ENCODE data around the gene CEP20. TPM values are rescaled to one million over a fixed set of nuclear protein-coding genes. Genes with fewer than 3 reads are reported as not detected.
"Not testable (repeated sequence)": the region's sequence is repeated elsewhere in the genome, so short reads cannot be mapped to it uniquely, and the experiment has no call there.

Gene CEP20
- total RNA-seq, 1 donor from 2014 or later, result 38.2 TPM

DNA sequence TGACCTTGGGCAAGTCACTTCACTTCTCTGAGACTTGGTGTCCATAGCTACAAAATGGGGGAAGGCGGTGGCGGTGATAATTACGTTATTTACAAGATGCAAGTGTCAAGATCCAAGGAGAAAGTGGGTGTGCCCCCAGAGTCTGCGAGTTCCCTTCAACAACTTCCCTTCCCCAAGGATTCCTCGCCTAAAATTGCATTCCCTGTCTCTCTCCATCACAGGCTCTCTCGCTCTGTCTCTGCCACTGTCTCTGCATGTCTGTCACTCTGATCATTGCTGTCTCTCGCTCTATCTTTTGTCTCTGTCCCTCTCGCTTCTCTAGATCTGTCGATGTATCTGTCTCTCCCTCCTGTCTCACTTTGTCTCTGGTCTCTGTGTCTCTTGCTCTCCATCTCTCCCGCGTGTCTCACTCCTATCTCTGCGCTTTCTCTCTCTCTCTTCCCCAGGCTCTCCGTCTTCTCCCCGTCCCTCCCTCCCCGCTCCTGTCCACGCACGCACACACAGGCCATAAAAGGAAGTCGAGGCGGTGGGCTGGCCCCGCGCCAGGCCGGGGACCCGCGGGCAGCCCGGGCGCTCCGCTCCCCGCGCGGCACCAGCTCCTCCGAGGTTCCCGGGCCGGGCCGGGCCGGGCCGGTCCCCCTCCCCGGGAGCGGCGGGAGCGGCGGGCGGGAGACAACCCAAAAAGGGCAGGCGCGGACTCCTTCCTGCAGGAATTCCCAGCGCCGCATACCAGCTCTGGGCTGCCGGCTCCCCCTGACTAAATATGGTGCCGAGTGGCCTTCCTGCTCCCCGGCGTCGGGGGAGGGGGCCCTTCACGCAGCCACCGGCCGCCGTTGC, 30.5 kb downstream of the CEP20 start:
- no peak for DNase-seq

DNA sequence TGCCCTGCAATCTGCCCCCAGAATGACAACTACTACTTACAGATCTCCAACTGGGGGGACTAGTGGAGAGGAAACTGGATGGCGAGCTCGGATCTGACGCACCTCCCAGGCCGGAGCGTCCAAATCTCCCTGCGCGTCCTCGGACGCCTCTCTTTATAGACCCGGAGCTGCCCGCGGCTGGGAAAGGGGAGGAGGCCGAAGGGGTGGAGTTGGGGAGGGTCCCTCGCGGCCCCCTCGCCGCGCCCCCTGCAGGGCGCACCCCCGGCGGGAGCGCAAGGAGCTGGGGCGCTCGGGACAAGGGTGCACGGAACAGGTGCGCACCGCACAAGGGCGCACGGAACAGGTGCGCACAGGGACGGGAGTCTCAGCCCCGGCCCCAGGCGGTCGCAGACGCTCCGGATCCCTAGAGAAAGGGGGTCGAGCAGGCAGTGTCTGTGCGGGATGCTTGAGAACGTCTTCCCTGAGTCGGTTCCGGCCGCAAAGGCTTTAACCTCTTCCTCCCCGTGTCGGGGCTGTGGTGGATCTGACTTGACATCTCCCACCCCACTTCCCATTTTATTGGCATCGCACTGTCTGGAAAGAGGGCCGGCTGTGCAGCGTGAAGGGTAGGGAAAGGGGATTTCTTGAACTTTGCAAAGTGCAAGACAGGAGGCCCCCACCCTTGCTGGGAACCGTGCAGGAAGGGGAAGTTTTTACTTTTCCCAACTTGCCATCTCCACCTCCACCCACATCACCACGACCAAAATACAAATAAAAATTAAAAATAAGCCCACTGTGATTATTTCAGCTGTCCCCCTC, 31.3 kb downstream of the CEP20 start, which contains the start of gene MYH11:
Gene MYH11, minus strand, starts transcription at position 128 of the 798 bp plus-strand sequence. CDS start 18,776 bp downstream, outside the sequence.
- no peak for DNase-seq

DNA sequence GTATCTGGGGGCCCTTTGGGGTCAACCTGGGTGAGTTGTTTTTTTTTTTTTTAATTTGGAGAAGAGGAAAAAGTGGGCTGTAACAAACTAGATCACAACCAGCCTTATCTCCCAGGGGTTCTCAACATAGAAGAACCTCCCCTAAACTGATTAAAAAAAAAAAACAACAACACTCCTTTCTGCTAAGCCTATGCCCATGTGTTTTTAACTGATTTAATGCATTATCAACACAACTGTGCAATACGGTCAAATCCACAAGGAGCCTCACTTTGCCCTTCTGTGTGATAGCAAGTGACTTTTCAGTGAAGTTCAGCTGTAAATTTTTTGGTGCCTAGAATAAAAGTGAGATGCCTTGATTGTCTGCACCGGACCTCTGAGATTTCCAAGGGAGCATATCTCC, 32.2 kb downstream of the CEP20 start:
- no peak for DNase-seq

DNA sequence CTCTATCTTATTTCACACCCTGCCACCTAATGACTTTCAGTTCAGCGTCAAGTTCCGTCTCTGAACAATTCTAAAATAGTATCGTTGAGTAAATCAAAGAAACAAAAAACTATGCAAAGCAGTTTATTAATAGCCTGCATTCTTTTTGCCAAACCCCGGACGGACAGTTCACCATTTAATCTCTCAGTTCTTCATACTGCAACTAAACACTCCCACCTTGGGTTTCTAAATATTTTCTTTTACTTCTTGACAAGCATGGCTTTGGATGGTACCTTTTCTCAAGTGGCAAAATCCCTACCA, 32.7 kb downstream of the CEP20 start:
- DNase-seq, result no peak

DNA sequence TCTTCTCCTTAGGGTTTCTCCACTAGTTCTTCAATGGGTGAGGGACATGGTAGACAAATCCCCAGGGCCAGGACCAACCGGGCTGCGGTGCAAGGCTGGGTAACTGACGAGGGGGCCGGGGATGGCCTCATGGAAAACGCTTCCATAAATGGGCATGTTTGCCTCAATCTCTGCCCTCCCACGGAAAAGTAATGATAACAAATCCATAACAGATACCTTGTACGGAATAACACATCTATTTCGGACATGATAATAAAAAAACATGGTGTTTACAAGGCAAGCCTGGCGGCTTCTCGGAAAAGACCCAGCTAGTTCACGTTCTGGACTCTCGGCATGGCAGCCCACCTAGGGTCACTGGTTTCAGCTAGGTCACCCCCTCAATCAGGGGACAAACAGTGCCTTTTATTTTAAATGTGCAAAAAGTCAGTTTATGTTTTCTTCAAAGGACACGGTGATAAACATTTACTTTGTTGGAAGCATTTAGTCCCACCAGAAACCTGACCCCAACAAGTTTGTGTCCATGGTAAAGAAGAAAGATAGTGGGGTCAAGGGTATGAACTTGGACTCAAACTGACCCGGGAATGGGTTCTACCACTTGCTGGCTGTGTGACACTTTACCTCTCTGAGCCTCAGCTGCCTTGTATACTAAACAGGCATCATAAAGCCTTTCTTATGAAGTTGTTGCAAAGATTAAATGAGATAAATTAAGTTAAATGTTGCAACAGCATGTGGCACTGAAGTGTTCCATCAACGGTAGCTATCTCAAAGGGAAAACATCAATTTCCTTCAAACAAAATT, 33.3 kb downstream of the CEP20 start:
- DNase-seq, result no peak

DNA sequence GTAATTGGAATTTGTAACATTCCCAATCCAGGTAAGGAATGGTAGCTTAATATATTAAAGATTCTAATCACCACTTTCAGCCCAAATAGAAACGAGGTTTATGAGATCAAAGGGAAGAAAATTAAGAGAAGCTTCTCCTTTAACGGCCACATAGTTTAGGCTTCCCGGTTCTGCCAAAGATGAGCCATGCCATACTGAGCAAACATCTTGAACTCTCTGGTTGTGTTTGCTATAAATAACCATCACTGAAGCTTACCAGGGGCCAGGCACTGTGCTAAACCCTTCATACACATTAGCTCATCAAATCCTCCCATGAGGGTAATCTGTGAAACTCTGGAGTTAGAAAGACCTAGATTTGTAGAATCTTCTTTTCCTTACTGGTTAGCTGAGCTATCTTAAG, 34.3 kb downstream of the CEP20 start:
- DNase-seq, result no peak

DNA sequence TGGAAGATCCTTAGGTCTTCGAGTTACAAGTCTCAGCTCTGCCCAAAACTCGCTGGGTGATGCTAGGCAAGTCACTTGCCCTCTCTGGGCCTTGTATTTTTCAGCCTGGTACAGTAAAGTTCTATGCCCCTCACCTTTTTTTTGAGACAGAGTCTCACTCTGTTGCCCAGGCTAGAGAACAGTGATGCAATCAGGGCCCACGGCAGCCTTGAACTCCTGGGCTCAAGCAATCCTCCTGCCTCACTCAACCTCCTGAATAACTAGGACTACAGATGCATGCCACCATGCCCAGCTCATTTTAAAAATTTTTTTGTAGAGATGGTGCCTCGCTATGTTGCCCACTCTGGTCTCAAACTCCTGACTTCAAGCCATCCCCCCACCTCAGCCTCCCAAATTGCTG, 35.4 kb downstream of the CEP20 start:
- no peak for DNase-seq

DNA sequence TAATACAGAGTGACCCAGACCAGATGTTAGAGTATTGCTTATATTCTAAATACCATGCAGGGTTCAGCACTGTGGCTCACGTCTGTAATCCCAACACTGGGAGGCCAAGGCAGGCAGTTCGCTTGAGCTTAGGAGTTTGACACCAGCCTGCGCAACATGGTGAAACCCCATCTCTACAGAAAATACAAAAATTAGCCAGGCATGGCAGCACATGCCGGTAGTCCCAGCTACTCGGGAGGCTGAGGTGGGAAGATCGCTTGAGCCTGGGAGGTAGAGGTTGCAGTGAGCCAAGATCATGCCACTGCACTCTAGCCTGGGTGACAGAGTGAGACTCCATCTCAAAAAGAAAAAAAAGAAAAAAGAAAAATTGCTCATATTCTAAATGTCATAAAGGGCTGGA, 37.8 kb downstream of the CEP20 start:
- DNase-seq, result not testable (repeated sequence)

DNA sequence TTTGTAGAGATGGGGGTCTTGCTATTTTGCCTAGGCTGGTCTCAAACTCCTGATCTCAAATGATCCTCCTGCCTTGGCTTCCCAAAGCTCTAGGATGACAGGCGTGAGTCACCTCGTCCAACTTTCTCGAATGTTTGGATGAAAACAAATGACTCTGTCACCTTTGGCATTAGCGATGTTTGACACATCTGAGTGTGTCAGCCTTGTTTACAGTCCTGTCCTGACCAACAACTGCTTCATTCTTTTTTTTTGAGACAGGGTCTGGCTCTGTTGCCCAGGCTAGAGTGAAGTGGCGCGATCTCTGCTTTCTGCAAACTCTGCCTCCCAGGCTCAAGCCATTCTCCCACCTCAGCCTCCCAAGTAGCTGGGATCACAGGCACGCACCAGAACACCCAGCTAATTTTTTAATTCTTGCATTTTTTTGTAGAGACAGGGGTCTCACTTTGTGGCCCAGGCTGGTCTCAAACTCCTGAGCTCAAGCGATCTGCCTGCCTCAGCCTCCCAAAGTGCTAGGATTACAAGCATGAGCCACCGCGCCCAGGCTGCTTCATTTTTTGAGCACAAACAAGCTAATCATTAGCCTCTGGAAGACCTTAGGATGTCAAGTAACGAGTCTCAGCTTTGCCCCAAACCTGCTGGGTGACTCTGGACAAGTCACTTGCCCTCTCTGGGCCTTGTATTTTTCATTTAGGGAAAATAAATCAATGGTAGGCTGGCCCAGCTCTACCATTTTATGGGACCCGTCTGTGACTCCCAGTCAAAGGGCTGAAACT, 39.0 kb downstream of the CEP20 start:
- DNase-seq, result no peak

DNA sequence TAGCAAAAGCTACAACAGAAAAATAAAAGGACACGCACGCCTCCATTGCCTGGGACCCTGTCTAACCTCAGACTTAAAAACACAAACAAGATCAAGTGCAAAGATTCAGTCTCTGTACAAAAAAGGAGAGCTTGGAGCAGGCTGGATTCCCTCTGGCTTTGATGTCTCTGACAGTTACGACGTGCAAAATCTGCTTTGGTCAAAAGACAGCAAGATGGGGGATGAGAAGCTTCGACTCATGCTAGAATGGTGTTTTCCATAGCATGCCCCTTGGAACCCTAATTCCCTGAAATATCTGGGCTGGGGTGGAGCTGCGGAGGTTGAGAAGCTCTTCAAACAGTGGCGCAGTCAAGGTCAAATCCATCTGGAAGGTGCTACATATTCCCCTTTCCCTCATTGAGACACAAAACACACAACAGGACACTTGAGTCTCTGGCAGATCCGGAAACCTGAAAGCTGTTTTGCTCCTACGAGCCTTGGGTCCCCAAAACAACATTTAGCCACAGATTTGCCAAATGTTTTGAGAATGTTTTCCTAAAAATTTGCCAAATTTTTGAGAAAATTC, 40.7 kb downstream of the CEP20 start:
- no peak for DNase-seq

DNA sequence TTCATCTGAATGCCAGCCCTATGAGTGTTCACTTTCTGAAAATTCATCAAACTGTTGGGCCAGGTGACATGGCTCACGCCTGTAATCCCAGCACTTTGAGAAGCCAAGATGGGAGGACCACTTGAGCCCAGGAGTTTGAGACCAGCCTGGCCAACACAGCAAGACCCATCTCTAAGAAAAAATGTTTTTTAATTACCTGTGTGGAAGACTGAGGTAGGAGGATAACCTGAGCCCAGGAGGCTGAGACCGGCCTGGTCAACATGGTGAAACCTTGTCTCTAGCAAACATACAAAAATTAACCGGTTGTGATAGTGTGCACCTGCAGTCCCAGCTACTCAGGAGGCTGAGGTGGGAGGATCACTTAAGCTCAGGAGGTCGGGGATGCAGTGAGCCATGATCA, 41.9 kb downstream of the CEP20 start:
- no peak for DNase-seq

DNA sequence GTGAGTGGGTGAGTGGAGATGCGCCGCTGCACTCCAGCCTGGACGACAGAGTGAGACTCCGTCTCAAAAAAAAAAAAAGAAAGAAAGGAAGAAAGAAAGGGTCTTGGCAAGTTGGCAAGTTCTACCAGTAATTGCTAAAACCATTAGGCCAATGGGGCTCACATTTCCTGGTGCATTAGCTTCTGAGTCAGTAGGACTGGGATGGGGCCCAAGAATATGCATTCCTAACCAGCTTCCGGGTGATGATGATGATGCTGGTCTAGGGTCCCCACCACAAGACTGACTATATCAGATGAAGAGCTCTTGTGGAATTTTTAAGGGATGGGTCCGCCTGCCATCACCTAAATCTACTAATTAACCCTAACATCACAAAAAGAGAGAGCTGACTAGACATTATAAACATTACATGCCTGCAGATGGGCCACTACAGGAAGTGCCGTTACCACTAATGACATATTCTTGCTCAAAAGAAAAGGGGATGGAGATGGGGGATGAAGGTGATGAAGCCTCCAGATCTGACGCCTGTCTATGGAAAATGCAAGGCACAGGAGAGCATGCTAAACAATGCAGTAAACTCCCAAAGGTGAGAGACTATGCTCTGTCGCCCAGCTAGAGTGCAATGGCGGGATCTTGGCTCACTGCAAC, 44.6 kb downstream of the CEP20 start:
- no peak for DNase-seq

DNA sequence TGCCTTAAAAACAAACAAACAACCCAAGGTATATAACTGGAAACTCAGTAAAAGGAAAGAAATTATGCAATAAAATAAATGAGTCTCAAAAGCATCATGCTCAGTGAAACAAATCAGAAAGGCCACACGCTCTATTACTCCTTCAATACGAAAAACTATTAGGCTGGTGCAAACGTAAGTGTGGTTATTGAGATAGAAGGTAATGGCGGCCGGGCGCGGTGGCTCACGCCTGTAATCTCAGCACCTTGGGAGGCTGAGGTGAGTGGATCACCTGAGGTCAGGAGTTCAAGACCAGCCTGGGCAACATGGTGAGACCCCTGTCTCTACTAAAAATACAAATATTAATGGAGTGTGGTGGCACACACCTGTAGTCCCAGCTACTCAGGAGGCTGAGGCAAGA, 49.2 kb downstream of the CEP20 start:
- DNase-seq, result not testable (repeated sequence)

DNA sequence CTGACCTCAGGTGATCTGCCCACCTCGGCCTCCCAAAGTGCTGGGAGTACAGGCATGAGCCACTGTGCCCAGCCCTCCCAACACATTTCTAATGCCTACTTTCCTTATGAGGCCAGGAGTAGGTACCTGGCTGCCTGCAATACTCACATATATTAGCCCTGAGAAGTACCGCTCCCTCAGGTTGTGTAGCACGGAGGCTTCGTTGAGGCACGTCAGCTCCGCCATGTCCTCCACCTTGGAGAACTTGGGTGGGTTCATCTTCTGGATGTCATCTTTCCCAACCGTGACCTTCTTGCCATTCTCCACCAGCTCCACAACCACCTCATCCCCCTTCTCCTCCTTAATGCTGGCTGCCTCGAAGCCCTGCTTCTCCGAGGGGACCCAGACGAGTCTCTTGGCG, 50.6 kb downstream of the CEP20 start:
- no peak for DNase-seq

DNA sequence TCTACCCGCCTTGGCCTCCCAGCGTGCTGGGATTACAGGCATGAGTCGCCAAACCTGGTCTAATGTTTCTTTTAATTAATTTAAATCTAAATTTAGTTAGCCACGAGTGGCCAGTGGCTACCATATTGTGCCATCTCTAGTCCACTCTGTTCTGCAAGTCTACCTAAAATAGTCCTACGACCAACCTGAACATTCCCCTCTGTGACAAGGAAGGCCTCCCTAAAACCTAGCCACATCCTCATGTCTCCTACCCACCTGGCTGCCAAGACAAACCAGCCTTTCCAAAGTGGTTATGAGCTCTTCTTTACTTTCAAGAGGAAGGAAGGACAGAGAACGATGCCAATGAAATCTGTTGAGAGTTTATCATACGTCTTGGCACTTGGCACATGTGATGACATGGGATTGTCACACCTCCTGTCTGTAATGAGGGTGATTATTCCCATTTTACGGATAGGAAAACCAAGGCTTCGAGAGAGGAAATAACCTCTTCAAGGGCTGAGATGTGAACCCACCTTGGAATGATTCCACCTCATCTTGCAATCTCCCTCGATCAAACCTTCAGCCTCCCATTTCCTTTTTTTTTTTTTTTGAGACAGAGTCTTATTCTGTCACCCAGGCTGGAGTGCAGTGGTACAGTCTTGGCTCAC, 51.3 kb downstream of the CEP20 start:
- DNase-seq, result no peak

DNA sequence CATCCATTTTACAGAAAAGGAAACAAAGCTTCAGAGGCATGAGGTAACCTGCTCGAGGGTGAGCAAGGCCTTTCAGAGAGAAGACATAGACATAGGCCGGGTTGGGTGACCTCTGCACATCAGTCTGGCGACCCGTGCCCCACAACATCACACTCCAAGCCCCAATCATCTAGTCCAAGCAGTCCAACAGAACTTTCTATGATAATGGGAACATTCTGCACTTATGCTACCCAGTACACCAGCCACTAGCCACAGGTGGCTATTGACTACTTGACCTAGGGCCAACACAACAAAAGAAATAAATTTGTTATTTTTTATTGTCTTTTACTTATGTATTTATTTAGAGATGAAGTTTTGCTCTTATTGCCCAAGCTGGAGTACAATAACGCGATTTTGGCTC, 52.3 kb downstream of the CEP20 start:
- no peak for DNase-seq

DNA sequence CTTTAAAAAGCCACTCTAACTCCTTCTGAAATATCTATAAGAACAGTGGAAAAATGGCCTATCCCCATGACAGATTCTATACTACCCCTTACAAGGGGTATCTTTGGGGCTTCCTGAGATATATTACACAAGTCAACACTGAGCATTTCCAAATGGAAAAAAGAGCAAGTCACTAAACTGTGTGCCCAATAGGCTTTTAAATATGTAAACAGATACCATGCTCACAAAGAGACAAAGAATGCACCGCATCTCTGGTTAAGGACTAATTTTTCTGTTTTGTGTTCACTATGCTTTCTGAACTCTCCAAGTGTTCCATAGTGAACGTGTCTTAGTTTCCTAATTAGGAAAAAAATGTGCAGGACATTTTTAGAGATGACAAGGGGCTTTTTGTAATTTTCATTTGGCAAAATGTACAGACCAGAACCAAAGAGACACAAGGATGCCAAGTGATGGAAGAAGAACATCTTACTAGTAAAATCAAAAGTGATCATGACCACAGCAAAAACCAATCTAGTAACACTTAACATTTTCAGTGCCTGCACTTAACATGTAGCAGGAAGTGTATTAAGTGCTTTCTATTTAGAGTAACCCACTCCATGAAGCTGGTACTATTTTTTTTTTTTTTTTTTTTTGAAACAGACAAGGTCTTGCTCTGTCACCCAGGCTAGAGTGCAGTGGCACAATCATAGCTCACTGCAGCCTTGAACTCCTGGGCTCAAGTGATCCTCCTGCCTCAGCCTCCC, 53.1 kb downstream of the CEP20 start:
- no peak for DNase-seq

DNA sequence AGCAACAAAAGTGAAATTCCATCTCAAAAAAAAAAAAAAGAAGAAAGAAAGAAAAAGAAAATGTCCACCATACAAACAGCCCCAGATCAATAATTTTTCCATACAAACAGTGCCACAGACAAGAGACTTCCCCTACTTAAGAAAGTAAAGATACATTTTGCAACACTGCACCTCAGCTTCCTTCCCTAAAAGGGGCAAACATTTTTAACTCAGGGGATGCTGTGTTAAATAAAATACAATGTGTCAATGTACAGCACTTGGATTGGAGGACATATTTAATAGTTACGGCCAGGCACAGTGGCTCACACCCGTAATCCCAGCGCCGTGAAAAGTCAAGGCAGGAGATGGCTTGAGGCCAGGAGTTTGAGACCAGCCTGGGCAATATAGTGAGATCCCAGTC, 53.9 kb downstream of the CEP20 start:
- no peak for DNase-seq

DNA sequence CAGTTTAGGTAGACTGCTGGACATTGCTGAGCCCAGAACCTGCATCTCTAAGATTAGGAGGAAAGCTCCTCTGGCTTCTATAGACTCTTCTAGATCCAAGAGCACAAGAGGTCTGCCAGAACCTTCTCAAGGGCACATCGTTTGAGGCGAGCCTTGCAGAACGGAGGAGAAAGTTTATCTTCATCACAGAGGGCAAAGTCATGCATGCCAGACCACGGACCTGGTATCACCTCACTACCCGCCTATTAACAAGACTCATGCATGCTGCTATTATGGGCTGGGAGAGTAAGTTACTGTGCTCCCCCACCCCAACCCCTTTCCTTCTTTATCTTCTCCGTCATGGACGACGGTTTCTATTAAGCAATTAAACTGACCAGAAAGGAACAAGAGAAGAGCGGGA, 54.9 kb downstream of the CEP20 start:
- DNase-seq, result no peak

DNA sequence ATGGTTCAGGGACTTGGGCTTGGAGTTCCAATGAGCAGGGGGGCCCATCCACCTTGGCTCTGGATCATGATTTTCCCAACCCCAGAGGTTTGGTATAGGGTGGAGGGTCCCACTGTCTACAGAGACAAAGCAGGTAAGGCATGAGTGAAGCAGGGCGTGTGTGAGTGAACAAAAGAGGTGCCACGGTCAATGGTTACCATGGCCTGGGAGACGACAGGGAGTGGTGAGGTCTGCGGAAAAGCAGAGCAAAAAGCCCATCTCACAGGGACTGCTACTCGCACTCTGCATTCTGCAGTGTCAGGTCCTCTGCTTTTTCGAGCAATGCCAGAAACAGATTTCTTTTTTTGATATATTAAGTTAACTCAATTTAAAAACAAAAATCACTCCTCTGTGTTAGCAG, 56.2 kb downstream of the CEP20 start:
- no peak for DNase-seq

All from occipital lobe (tissue), 2 donors.